Measurements from ENCODE around the gene METTL22. TPM values are rescaled to one million over a fixed set of nuclear protein-coding genes. Genes with fewer than 3 reads are reported as not detected.

Gene METTL22
- polyA plus RNA-seq, 1 of the 3 experiments (the other 2 are of a cell fraction): 38.3 TPM

DNA sequence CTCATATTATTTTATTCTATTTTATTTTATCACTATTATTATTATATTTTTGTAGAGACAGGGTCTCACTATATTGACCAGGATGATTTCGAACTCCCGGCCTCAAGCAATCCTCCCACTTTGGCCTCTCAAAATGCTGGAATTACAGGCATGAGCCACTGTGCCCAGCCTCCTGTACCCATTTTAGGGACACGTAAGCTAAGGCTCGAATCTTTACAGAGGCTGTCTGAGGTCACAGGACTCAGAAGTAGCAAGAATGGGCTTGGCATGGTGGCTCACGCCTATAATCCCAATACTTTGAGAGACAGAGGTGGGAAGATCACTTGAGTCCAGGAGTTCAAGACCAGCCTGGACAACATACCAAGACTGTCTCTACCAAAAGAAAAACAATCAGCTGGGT, 40.2 kb downstream of the METTL22 start:
- no peak overlapping the region for H2AFZ ChIP-seq (ENCODE audit: low read depth)
- POLR2A ChIA-PET: interaction anchor here (1.8 kb wide), 1 partner anchor 219 kb away, joined by 7 read pairs; no protein-coding TSS in a partner anchor
- no peaks in the 10 kb centered on the region for H3K9me3 ChIP-seq
- H3K9me2 ChIP-seq: no peaks in the 10 kb centered on the region
- DNase-seq: no peak
- no peak overlapping the region for H3K27ac ChIP-seq (ENCODE audit: low read depth in 2 of 2, low read length in 1 of 2)
- no peak overlapping the region for H3K9ac ChIP-seq
- H3K36me3 ChIP-seq (replicated peaks in 1 of 2; ENCODE audit: control insufficient read depth in 1 of 2, insufficient read depth in 2 of 2, low read length in 1 of 2): no peaks in the 10 kb centered on the region
- H3K4me2 ChIP-seq: no peak overlapping the region
- H3K79me2 ChIP-seq (ENCODE audit: insufficient read depth): no peaks in the 10 kb centered on the region
- WGBS (ENCODE audit: low lambda C conversion rate): 44% methylated on average over 5 of the region's 5 CpGs
- no peaks in the 10 kb centered on the region; a peak in 1 of 4 replicates for H3K4me1 ChIP-seq (ENCODE audit: control insufficient read depth in 1 of 2, insufficient read depth in 2 of 2, low read depth in 1 of 2, low read length in 1 of 2)
- H4K20me1 ChIP-seq (ENCODE audit: insufficient read depth): no peaks in the 10 kb centered on the region
- no peak overlapping the region for H3K4me3 ChIP-seq (ENCODE audit: low read depth in 2 of 2, low read length in 1 of 2)
- H3K27me3 ChIP-seq (ENCODE audit: insufficient read depth): no peaks in the 10 kb centered on the region
- CTCF ChIA-PET: interaction anchor here (0.7 to 15.9 kb wide), 26 partner anchors 9 to 347 kb away, joined by 3 to 175 read pairs (median 4); partner anchors contain the start of genes ABAT, CARHSP1, LITAFD and PMM2
- TF ChIP-seq SMC3 (IDR thresholded peaks at IDR 0.05; ENCODE audit: low read depth, low read length) (no peak), GATA2 (CRISPR knock-in tag; IDR thresholded peaks at IDR 0.05) (no peak), RXRA (IDR thresholded peaks at IDR 0.05; ENCODE audit: borderline replicate concordance, low read depth) (no peak), YY1 (IDR thresholded peaks at IDR 0.05; ENCODE audit: low read depth) (no peak), NFIC (IDR thresholded peaks at IDR 0.05; ENCODE audit: borderline replicate concordance) (no peak), EZH2phosphoT487 (IDR thresholded peaks at IDR 0.05; ENCODE audit: borderline replicate concordance, low read depth) (no peak), ELF1 (IDR thresholded peaks at IDR 0.05) (no peak), GABPA (IDR thresholded peaks at IDR 0.05; ENCODE audit: low read depth) (no peak), RAD21 (IDR thresholded peaks at IDR 0.05; ENCODE audit: low read length) (no peak), RCOR1 (IDR thresholded peaks at IDR 0.05; ENCODE audit: low read length) (no peak), MXI1 (IDR thresholded peaks at IDR 0.05; ENCODE audit: low read depth, low read length) (no peak), JUND (IDR thresholded peaks at IDR 0.05) (no peak), MEF2A (IDR thresholded peaks at IDR 0.05; ENCODE audit: borderline replicate concordance, low read depth) (no peak), SIN3A (IDR thresholded peaks at IDR 0.05; ENCODE audit: borderline replicate concordance, low read depth, low read length) (no peak), RFX5 (IDR thresholded peaks at IDR 0.05; ENCODE audit: low read length) (no peak)
- TF ChIP-seq, protein P1, sequence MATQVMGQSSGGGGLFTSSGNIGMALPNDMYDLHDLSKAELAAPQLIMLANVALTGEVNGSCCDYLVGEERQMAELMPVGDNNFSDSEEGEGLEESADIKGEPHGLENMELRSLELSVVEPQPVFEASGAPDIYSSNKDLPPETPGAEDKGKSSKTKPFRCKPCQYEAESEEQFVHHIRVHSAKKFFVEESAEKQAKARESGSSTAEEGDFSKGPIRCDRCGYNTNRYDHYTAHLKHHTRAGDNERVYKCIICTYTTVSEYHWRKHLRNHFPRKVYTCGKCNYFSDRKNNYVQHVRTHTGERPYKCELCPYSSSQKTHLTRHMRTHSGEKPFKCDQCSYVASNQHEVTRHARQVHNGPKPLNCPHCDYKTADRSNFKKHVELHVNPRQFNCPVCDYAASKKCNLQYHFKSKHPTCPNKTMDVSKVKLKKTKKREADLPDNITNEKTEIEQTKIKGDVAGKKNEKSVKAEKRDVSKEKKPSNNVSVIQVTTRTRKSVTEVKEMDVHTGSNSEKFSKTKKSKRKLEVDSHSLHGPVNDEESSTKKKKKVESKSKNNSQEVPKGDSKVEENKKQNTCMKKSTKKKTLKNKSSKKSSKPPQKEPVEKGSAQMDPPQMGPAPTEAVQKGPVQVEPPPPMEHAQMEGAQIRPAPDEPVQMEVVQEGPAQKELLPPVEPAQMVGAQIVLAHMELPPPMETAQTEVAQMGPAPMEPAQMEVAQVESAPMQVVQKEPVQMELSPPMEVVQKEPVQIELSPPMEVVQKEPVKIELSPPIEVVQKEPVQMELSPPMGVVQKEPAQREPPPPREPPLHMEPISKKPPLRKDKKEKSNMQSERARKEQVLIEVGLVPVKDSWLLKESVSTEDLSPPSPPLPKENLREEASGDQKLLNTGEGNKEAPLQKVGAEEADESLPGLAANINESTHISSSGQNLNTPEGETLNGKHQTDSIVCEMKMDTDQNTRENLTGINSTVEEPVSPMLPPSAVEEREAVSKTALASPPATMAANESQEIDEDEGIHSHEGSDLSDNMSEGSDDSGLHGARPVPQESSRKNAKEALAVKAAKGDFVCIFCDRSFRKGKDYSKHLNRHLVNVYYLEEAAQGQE (IDR thresholded peaks at IDR 0.05; ENCODE audit: low read depth, low read length): no peak
- TF ChIP-seq, protein P2, sequence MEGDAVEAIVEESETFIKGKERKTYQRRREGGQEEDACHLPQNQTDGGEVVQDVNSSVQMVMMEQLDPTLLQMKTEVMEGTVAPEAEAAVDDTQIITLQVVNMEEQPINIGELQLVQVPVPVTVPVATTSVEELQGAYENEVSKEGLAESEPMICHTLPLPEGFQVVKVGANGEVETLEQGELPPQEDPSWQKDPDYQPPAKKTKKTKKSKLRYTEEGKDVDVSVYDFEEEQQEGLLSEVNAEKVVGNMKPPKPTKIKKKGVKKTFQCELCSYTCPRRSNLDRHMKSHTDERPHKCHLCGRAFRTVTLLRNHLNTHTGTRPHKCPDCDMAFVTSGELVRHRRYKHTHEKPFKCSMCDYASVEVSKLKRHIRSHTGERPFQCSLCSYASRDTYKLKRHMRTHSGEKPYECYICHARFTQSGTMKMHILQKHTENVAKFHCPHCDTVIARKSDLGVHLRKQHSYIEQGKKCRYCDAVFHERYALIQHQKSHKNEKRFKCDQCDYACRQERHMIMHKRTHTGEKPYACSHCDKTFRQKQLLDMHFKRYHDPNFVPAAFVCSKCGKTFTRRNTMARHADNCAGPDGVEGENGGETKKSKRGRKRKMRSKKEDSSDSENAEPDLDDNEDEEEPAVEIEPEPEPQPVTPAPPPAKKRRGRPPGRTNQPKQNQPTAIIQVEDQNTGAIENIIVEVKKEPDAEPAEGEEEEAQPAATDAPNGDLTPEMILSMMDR (IDR thresholded peaks at IDR 0.05): no peak
- TF ChIP-seq, protein P3, sequence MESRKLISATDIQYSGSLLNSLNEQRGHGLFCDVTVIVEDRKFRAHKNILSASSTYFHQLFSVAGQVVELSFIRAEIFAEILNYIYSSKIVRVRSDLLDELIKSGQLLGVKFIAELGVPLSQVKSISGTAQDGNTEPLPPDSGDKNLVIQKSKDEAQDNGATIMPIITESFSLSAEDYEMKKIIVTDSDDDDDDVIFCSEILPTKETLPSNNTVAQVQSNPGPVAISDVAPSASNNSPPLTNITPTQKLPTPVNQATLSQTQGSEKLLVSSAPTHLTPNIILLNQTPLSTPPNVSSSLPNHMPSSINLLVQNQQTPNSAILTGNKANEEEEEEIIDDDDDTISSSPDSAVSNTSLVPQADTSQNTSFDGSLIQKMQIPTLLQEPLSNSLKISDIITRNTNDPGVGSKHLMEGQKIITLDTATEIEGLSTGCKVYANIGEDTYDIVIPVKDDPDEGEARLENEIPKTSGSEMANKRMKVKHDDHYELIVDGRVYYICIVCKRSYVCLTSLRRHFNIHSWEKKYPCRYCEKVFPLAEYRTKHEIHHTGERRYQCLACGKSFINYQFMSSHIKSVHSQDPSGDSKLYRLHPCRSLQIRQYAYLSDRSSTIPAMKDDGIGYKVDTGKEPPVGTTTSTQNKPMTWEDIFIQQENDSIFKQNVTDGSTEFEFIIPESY (IDR thresholded peaks at IDR 0.05; ENCODE audit: borderline replicate concordance, low read depth): no peak
- TF ChIP-seq, protein P4, sequence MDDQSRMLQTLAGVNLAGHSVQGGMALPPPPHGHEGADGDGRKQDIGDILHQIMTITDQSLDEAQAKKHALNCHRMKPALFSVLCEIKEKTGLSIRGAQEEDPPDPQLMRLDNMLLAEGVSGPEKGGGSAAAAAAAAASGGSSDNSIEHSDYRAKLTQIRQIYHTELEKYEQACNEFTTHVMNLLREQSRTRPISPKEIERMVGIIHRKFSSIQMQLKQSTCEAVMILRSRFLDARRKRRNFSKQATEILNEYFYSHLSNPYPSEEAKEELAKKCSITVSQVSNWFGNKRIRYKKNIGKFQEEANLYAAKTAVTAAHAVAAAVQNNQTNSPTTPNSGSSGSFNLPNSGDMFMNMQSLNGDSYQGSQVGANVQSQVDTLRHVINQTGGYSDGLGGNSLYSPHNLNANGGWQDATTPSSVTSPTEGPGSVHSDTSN (IDR thresholded peaks at IDR 0.05): no peak
- H3F3A ChIP-seq (replicated peaks; ENCODE audit: insufficient read depth): no peaks in the 10 kb centered on the region
